Gastroesophageal sphincter (tissue), 3 donors: ENCODE data around the gene ZNF865.

Experiments
- EP300 ChIP-seq: sonication (generic); formaldehyde crosslinking; IDR thresholded peaks from one replicate; pipeline ENCODE4 v1.6.1; 2017; ENCODE audit warnings: antibody characterized with exemption, mild to moderate bottlenecking
- POLR2AphosphoS5 ChIP-seq: sonication (generic); formaldehyde crosslinking; IDR thresholded peaks from one replicate; pipeline ENCODE4 v1.6.1; 2017; ENCODE audit warnings: antibody characterized with exemption
- TF ChIP-seq, protein P1 (sequence below), 4 experiments: fragments of 200-600 bp in 2 of 4; fragments of 450-650 bp in 2 of 4; sonication (generic) in 1 of 4; IDR thresholded peaks; one replicate each; pipeline ENCODE4 v1.5.1; 2017 to 2019; ENCODE audit warnings: antibody characterized with exemption in 4 of 4, mild to moderate bottlenecking in 2 of 4, moderate library complexity in 2 of 4

DNA sequence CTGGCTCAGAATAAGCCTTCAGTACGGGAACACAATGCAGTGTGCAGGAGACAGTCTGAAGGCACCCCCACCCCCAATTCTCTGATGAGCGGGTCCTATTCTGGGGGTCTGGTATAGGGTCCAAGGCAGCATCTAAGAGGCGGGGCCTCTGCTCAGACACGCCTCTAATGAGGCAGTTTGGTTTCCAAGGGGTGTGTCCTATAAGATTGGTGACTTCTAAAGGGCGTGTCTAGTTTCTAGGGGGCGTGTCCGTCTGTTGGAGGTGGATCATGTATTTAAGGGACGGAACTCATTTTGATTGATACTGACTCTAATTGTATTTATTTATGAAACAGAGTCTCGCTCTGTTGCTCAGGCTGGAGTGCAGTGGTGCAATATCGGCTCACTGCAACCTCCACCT is 14.8 kb upstream of the ZNF865 start:
- TF ChIP-seq, protein P1, sequence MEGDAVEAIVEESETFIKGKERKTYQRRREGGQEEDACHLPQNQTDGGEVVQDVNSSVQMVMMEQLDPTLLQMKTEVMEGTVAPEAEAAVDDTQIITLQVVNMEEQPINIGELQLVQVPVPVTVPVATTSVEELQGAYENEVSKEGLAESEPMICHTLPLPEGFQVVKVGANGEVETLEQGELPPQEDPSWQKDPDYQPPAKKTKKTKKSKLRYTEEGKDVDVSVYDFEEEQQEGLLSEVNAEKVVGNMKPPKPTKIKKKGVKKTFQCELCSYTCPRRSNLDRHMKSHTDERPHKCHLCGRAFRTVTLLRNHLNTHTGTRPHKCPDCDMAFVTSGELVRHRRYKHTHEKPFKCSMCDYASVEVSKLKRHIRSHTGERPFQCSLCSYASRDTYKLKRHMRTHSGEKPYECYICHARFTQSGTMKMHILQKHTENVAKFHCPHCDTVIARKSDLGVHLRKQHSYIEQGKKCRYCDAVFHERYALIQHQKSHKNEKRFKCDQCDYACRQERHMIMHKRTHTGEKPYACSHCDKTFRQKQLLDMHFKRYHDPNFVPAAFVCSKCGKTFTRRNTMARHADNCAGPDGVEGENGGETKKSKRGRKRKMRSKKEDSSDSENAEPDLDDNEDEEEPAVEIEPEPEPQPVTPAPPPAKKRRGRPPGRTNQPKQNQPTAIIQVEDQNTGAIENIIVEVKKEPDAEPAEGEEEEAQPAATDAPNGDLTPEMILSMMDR (IDR thresholded peaks at IDR 0.05): no peak
- no peak for TF ChIP-seq POLR2AphosphoS5
- no peak for TF ChIP-seq EP300
